SK-N-SH treated with all-trans-retinoic acid at 6 μM for 48 hours (cell line): ENCODE results near the gene AMBP.

Experiments
- ATAC-seq: fragments of 200-7000 bp; cut with Tn5 transposase; 3 replicates; pipeline ENCODE4 v1.9.1; 2020; ENCODE audit warnings: mild to moderate bottlenecking, moderate library complexity
- ARNTL ChIP-seq: fragments of 450-650 bp; formaldehyde crosslinking; IDR thresholded peaks from 2 replicates; pipeline ENCODE4 v1.5.0; 2020; ENCODE audit warnings: low read depth, mild to moderate bottlenecking, moderate library complexity, borderline replicate concordance
- CREB5 ChIP-seq: fragments of 250-450 bp; sonication (Bioruptor Pico); IDR thresholded peaks from 2 replicates; pipeline ENCODE4 v1.5.1; 2020; ENCODE audit warnings: low read depth, mild to moderate bottlenecking, moderate library complexity
- CSDC2 ChIP-seq: fragments of 250-450 bp; sonication (Bioruptor Pico); IDR thresholded peaks from 2 replicates; pipeline ENCODE4 v1.5.0; 2020; ENCODE audit warnings: mild to moderate bottlenecking, moderate library complexity
- CSRNP3 ChIP-seq: fragments of 250-450 bp; sonication (Bioruptor Pico); IDR thresholded peaks from 2 replicates; pipeline ENCODE4 v1.5.1; 2021; ENCODE audit warnings: mild to moderate bottlenecking, moderate library complexity
- ESRRG ChIP-seq: fragments of 250-450 bp; sonication (Bioruptor Pico); IDR thresholded peaks from 2 replicates; pipeline ENCODE4 v1.6.1; 2021; ENCODE audit warnings: mild to moderate bottlenecking
- GLIS3 ChIP-seq: fragments of 250-450 bp; sonication (Bioruptor Pico); IDR thresholded peaks from 2 replicates; pipeline ENCODE4 v1.5.0; 2020; ENCODE audit warnings: mild to moderate bottlenecking, moderate library complexity
- ISL1 ChIP-seq: fragments of 250-450 bp; sonication (Bioruptor Pico); IDR thresholded peaks from 2 replicates; pipeline ENCODE4 v2.1.2; 2022; ENCODE audit warnings: mild to moderate bottlenecking, moderate library complexity
- OSR1 ChIP-seq: fragments of 250-450 bp; sonication (Bioruptor Pico); IDR thresholded peaks from 2 replicates; pipeline ENCODE4 v1.8.0; 2022; ENCODE audit warnings: moderate library complexity, mild to moderate bottlenecking, inconsistent platforms
- PPARA ChIP-seq: fragments of 250-450 bp; sonication (Bioruptor Pico); IDR thresholded peaks from 2 replicates; pipeline ENCODE4 v1.5.0; 2020; ENCODE audit warnings: mild to moderate bottlenecking, borderline replicate concordance
- RARB ChIP-seq: fragments of 250-450 bp; sonication (Bioruptor Pico); IDR thresholded peaks from 2 replicates; pipeline ENCODE4 v1.8.0; 2021; ENCODE audit warnings: mild to moderate bottlenecking, moderate library complexity
- SNAI2 ChIP-seq: fragments of 250-450 bp; sonication (Bioruptor Pico); IDR thresholded peaks from 2 replicates; pipeline ENCODE4 v1.5.0; 2020; ENCODE audit warnings: mild to moderate bottlenecking, moderate library complexity
- TCF4 ChIP-seq: fragments of 250-450 bp; sonication (Bioruptor Pico); IDR thresholded peaks from 2 replicates; pipeline ENCODE4 v1.8.0; 2021; ENCODE audit warnings: mild to moderate bottlenecking, moderate library complexity, borderline replicate concordance
- TSHZ2 ChIP-seq: fragments of 250-450 bp; sonication (Bioruptor Pico); IDR thresholded peaks from 2 replicates; pipeline ENCODE4 v1.5.0; 2020; ENCODE audit warnings: mild to moderate bottlenecking, moderate library complexity
- ZC3H10 ChIP-seq: fragments of 250-450 bp; sonication (Bioruptor Pico); IDR thresholded peaks from 2 replicates; pipeline ENCODE4 v1.5.1; 2021; ENCODE audit warnings: mild to moderate bottlenecking, moderate library complexity
- ZFP30 ChIP-seq: fragments of 450-650 bp; formaldehyde crosslinking; IDR thresholded peaks from 2 replicates; pipeline ENCODE4 v1.5.0; 2022; ENCODE audit warnings: mild to moderate bottlenecking, moderate library complexity
- ZNF565 ChIP-seq: fragments of 450-650 bp; formaldehyde crosslinking; conservative IDR thresholded peaks from 2 replicates; pipeline ENCODE4 v1.5.0; 2020; ENCODE audit warnings: low read depth, mild to moderate bottlenecking, moderate library complexity
- TF ChIP-seq, protein P1 (sequence below): fragments of 250-450 bp; sonication (Bioruptor Pico); IDR thresholded peaks from 2 replicates; pipeline ENCODE4 v1.8.0; 2021; ENCODE audit warnings: low read depth, mild to moderate bottlenecking, moderate library complexity, borderline replicate concordance

The AMBP gene

DNA sequence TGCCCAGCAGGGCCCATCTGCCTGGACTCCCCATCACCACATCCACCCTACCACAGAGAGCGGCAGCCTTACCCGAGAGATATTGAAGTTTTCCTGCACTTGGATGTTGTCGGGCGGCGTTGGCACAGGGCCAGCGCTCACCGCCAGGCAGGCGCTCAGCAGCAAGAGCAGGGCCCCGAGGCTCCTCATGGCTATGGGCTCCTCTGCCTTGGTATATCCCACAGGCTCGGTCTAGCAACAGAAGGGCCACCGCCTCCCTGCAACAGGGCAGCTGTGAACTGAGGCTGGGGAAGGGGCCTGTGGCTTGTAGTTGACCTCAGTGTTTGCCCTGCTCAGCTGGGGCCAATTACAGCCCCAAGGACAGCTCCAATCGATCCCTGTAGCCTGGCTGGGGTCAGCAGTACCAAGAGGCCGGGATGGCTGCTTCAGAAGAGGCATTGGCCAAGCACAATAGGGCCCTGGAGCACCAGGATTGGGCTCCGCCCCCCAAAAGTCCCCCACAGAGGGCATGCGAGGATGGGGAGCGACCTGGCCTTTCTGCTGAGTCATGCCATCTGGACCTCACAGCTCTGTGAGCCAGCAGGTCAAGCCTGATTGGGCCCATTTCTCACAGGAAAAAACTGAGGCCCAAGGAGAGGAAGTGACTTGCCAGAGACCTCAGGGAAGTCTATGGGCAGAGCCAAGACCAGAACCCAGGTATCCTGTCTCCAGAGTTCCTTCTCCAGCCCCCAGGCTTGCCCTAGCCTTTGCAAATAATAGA, at the start of gene AMBP:
AMBP (minus strand) TSS at position 280 of the 760 bp plus-strand sequence; CDS start at position 189, 91 bp downstream.
- TF ChIP-seq PPARA (CRISPR knock-in tag) (no peak), OSR1 (CRISPR knock-in tag) (no peak), ISL1 (CRISPR knock-in tag) (no peak), ESRRG (CRISPR knock-in tag) (no peak), CREB5 (CRISPR knock-in tag) (no peak), RARB (no peak), ZC3H10 (CRISPR knock-in tag) (no peak), CSRNP3 (CRISPR knock-in tag) (no peak), ARNTL (CRISPR knock-in tag) (no peak), ZFP30 (CRISPR knock-in tag) (no peak), CSDC2 (CRISPR knock-in tag) (no peak)
- TF ChIP-seq, protein P1, sequence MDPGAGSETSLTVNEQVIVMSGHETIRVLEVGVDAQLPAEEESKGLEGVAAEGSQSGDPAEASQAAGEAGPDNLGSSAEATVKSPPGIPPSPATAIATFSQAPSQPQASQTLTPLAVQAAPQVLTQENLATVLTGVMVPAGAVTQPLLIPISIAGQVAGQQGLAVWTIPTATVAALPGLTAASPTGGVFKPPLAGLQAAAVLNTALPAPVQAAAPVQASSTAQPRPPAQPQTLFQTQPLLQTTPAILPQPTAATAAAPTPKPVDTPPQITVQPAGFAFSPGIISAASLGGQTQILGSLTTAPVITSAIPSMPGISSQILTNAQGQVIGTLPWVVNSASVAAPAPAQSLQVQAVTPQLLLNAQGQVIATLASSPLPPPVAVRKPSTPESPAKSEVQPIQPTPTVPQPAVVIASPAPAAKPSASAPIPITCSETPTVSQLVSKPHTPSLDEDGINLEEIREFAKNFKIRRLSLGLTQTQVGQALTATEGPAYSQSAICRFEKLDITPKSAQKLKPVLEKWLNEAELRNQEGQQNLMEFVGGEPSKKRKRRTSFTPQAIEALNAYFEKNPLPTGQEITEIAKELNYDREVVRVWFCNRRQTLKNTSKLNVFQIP (CRISPR knock-in tag), result no peak
- TF ChIP-seq, all 23 proteins: peak for 0
- ATAC-seq, result no peak

DNA sequence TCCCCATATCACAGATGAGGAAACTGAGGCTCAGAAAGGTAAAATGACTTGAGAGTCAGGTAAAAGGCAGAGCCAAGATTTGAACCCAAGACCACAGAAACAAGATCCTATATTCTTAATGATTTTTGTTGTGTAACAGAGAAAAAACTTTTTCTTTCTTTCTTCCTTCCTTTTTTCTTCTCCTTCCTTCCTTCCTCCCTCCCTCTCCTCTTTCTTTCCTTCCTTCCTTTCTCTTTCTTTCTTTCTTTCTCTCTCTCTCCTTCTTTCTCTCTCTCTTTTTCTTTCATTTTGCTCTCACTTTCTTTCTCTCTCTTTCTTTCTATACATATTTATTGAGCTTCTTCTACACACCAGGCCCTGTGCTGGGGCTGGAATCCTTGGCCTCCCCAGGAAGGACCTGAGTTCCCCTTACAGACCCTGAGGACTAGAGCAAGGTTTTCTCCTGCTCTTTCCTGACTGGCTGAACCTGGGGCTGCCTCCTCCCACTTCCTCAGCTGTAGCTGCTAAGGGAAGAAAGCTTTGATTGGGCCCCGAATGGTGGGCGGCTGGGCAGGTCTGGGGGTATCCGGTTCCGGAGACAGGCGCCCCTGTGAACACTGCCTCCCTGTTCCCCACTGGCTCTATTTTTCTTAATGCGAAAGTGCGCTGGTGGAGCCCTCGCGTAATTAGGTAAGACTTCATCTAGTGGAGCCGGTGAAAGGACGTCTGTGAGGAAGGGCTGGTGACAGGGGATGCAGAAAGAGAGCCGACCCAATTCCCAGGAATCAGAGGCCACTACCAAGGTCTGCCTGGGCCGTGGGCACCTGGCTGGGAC, 48.4 kb upstream of the AMBP start:
- TF ChIP-seq ZNF565 (CRISPR knock-in tag) (no peak), TSHZ2 (no peak), PPARA (CRISPR knock-in tag) (no peak), CSDC2 (CRISPR knock-in tag) (no peak), TCF4 (CRISPR knock-in tag) (no peak), GLIS3 (CRISPR knock-in tag) (no peak), RARB (no peak)
- no peak for ATAC-seq

DNA sequence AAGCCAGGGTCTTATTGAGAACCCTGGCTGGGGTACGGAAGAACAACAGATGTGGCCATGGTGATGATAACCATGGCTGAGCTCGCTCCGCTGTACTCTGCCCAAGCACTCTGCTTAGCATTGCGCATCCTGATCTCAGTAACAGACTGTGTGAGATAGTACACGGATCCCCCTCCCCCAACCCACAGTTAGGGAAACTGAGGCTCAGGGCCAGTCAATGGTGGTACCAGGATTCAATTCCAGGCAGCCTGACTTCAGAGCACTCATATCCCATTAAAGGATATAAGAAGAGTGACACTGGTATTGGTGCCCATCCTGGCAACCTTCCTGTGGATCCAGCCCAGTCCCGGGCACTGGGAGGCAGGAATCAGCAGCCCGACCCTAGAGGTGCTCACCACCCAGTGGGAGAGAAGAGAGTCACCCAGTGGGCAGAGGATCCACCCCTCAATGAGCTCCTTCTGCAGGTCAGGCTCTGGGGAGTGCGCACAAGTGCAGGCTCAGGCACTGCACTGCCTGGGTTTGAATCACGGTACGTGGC, 47.4 kb upstream of the AMBP start:
- TF ChIP-seq RARB (no peak), TSHZ2 (no peak), ESRRG (CRISPR knock-in tag) (no peak), CREB5 (CRISPR knock-in tag) (no peak), CSDC2 (CRISPR knock-in tag) (no peak), ARNTL (CRISPR knock-in tag) (no peak), ZC3H10 (CRISPR knock-in tag) (no peak), SNAI2 (CRISPR knock-in tag) (no peak), GLIS3 (CRISPR knock-in tag) (no peak), OSR1 (CRISPR knock-in tag) (no peak)
- ATAC-seq, result no peak
